Activated naive CD4-positive, alpha-beta T cell treated with anti-CD3 and anti-CD28 coated beads, Interleukin-2, amount 50 U/mL, for 24 hours (primary cell): ENCODE data around the gene PRPF39.

Experiments used
- H3K27ac Mint-ChIP-seq: one replicate; pipeline ENCODE4 v1.8.0; 2021; ENCODE audit warnings: mild to moderate bottlenecking, mixed read lengths
- H3K27me3 Mint-ChIP-seq: one replicate; pipeline ENCODE4 v1.8.0; 2021; ENCODE audit warnings: mixed read lengths
- H3K36me3 Mint-ChIP-seq: one replicate; pipeline ENCODE4 v1.8.0; 2021; ENCODE audit warnings: mixed read lengths
- H3K4me1 Mint-ChIP-seq: one replicate; pipeline ENCODE4 v1.8.0; 2021; ENCODE audit warnings: mixed read lengths
- H3K4me3 Mint-ChIP-seq: one replicate; pipeline ENCODE4 v1.8.0; 2021; ENCODE audit warnings: mild to moderate bottlenecking, mixed read lengths
- H3K9me3 Mint-ChIP-seq: one replicate; pipeline ENCODE4 v1.8.0; 2021; ENCODE audit warnings: mixed read lengths

The PRPF39 gene

GRCh38 chr14:45083976-45084722, at the start of gene PRPF39:
Gene PRPF39, plus strand, starts transcription at chr14:45084116. Its CDS starts 11,124 bp downstream, at chr14:45095240.
- Mint-ChIP-seq H3K4me3 (peak within 1 kb of the TSS; percentile 98), H3K36me3 (peaks cover 9% of the 10 kb centered on the region), H3K4me1 (peaks cover 53% of the 10 kb centered on the region), H3K27me3 (no peaks in the 10 kb centered on the region), H3K27ac (peak within 1 kb of the TSS; percentile 96), H3K9me3 (no peaks in the 10 kb centered on the region)

DNA sequence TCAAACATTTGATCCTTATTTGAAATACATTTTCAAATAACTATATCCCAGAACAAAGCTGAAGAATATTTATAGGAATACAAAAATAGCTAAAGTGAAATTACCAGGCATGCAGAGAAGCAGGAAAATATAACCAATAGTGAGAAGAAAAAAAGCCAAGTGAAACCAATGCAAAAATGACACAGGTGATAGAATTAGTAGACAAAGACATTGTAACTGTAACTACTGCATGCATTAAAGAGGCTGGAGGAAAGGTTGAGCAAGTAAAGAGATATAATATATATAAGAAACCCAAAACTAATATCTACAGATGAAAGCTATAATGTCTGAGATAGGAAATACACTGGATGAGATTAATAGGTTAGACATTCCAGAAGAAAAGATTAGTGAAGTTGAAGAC, 49.2 kb upstream of the PRPF39 start:
- no peak overlapping the region for H3K27ac Mint-ChIP-seq
- no peaks in the 10 kb centered on the region for H3K9me3 Mint-ChIP-seq
- no peaks in the 10 kb centered on the region for H3K27me3 Mint-ChIP-seq
- H3K4me3 Mint-ChIP-seq: no peak overlapping the region
- H3K36me3 Mint-ChIP-seq: peaks cover 23% of the 10 kb centered on the region
- no peaks in the 10 kb centered on the region for H3K4me1 Mint-ChIP-seq

- no peaks in the 10 kb centered on the region for H3K27me3 Mint-ChIP-seq
- no peak overlapping the region for H3K4me3 Mint-ChIP-seq
Measured at GRCh38 chr14:45038256-45038655, 45.7 kb upstream of the PRPF39 start.

GRCh38 chr14:45038865-45039264, 45.1 kb upstream of the PRPF39 start:
- H3K4me3 Mint-ChIP-seq: no peak overlapping the region
- H3K27ac Mint-ChIP-seq: no peak overlapping the region
- no peaks in the 10 kb centered on the region for H3K4me1 Mint-ChIP-seq
- H3K9me3 Mint-ChIP-seq: no peaks in the 10 kb centered on the region
- H3K36me3 Mint-ChIP-seq: peaks cover 23% of the 10 kb centered on the region
- no peaks in the 10 kb centered on the region for H3K27me3 Mint-ChIP-seq

More at GRCh38 chr14:45038256-45038655, 45.7 kb upstream of the PRPF39 start:
- Mint-ChIP-seq H3K27ac (no peak overlapping the region), H3K36me3 (peaks cover 25% of the 10 kb centered on the region), H3K9me3 (no peaks in the 10 kb centered on the region), H3K4me1 (no peaks in the 10 kb centered on the region)

GRCh38 chr14:45039390-45039789, 44.5 kb upstream of the PRPF39 start:
- H3K36me3 Mint-ChIP-seq: peaks cover 18% of the 10 kb centered on the region
- H3K9me3 Mint-ChIP-seq: no peaks in the 10 kb centered on the region
- no peaks in the 10 kb centered on the region for H3K4me1 Mint-ChIP-seq
- H3K27me3 Mint-ChIP-seq: no peaks in the 10 kb centered on the region
- no peak overlapping the region for H3K4me3 Mint-ChIP-seq
- H3K27ac Mint-ChIP-seq: no peak overlapping the region

- H3K36me3 Mint-ChIP-seq: peaks cover 12% of the 10 kb centered on the region
- no peaks in the 10 kb centered on the region for H3K4me1 Mint-ChIP-seq
- H3K4me3 Mint-ChIP-seq: no peak overlapping the region
- H3K27ac Mint-ChIP-seq: no peak overlapping the region
- no peaks in the 10 kb centered on the region for H3K27me3 Mint-ChIP-seq
- H3K9me3 Mint-ChIP-seq: no peaks in the 10 kb centered on the region
Measured at GRCh38 chr14:45041641-45042040, 42.3 kb upstream of the PRPF39 start.

- Mint-ChIP-seq H3K27me3 (no peaks in the 10 kb centered on the region), H3K4me1 (no peaks in the 10 kb centered on the region)
Measured at GRCh38 chr14:45044638-45045037, 39.3 kb upstream of the PRPF39 start.

GRCh38 chr14:45048385-45048784, 35.5 kb upstream of the PRPF39 start:
- Mint-ChIP-seq H3K27me3 (no peaks in the 10 kb centered on the region), H3K4me3 (no peak overlapping the region), H3K36me3 (peaks cover 10% of the 10 kb centered on the region), H3K9me3 (no peaks in the 10 kb centered on the region), H3K27ac (no peak overlapping the region), H3K4me1 (no peaks in the 10 kb centered on the region)

More at GRCh38 chr14:45044638-45045037, 39.3 kb upstream of the PRPF39 start:
- H3K27ac Mint-ChIP-seq: no peak overlapping the region
- H3K4me3 Mint-ChIP-seq: no peak overlapping the region
- H3K9me3 Mint-ChIP-seq: no peaks in the 10 kb centered on the region
- peaks cover 15% of the 10 kb centered on the region for H3K36me3 Mint-ChIP-seq

GRCh38 chr14:45051180-45051579, 32.7 kb upstream of the PRPF39 start:
- no peaks in the 10 kb centered on the region for H3K4me1 Mint-ChIP-seq
- peaks cover under 1% of the 10 kb centered on the region for H3K9me3 Mint-ChIP-seq
- no peak overlapping the region for H3K27ac Mint-ChIP-seq
- no peaks in the 10 kb centered on the region for H3K27me3 Mint-ChIP-seq
- peaks cover 16% of the 10 kb centered on the region for H3K36me3 Mint-ChIP-seq
- no peak overlapping the region for H3K4me3 Mint-ChIP-seq

DNA sequence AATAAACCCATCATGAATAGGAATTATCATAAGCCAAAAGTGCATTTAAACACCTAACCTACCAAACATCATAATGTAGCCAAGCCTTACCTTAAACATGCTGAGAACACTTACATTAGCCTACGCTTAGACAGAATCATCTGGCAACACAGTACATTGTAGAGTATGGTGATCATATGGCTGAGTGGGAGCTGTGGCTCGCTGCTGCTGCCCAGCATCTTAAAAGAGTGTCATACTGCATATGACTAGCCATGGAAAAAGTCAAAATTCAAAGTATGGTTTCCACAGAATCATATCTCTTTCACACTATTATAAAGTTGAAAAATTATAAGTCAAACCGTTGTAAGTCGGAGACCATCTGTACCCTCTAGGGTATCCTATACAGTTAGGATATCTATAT, 32.0 kb upstream of the PRPF39 start:
- Mint-ChIP-seq H3K36me3 (peaks cover 17% of the 10 kb centered on the region), H3K9me3 (peaks cover 7% of the 10 kb centered on the region), H3K27ac (no peak overlapping the region), H3K4me1 (peaks cover under 1% of the 10 kb centered on the region), H3K4me3 (no peak overlapping the region), H3K27me3 (no peaks in the 10 kb centered on the region)

- peaks cover 3% of the 10 kb centered on the region for H3K4me1 Mint-ChIP-seq
- H3K27me3 Mint-ChIP-seq: no peaks in the 10 kb centered on the region
- H3K27ac Mint-ChIP-seq: no peak overlapping the region
- no peak overlapping the region for H3K4me3 Mint-ChIP-seq
- H3K36me3 Mint-ChIP-seq: peaks cover 27% of the 10 kb centered on the region
- H3K9me3 Mint-ChIP-seq: peaks cover 15% of the 10 kb centered on the region
Measured at GRCh38 chr14:45057349-45057748, 26.6 kb upstream of the PRPF39 start.

GRCh38 chr14:45057881-45058364, 26.0 kb upstream of the PRPF39 start:
- H3K4me3 Mint-ChIP-seq: no peak overlapping the region
- H3K36me3 Mint-ChIP-seq: peaks cover 27% of the 10 kb centered on the region
- H3K27me3 Mint-ChIP-seq: no peaks in the 10 kb centered on the region
- H3K9me3 Mint-ChIP-seq: peaks cover 15% of the 10 kb centered on the region
- H3K4me1 Mint-ChIP-seq: peaks cover 3% of the 10 kb centered on the region
- H3K27ac Mint-ChIP-seq: no peak overlapping the region

DNA sequence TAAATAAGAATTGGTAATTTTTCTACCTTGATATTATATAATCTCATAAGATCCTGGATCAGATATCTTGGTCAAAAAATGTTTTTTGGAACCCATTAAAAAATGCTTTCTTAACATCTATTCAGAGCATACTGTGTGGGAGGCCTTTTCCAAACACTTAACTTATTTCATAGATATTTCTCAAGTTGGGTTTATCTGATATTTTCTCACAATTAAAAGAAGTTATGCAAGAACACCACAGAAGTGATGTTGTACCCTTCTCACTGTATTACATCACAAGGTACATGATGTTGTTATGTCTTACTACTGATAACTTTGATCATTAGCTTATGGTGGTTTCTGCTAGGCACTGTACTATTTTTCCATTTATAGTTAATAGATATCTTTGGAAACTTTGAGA, 23.4 kb upstream of the PRPF39 start:
- peaks cover 29% of the 10 kb centered on the region for H3K36me3 Mint-ChIP-seq
- no peaks in the 10 kb centered on the region for H3K27me3 Mint-ChIP-seq
- H3K27ac Mint-ChIP-seq: no peak overlapping the region
- H3K4me3 Mint-ChIP-seq: no peak overlapping the region
- H3K9me3 Mint-ChIP-seq: peaks cover 15% of the 10 kb centered on the region
- peaks cover 3% of the 10 kb centered on the region for H3K4me1 Mint-ChIP-seq

GRCh38 chr14:45065540-45065939, 18.4 kb upstream of the PRPF39 start:
- Mint-ChIP-seq H3K4me3 (no peak overlapping the region), H3K27ac (no peak overlapping the region), H3K4me1 (no peaks in the 10 kb centered on the region), H3K36me3 (peaks cover 12% of the 10 kb centered on the region), H3K9me3 (no peaks in the 10 kb centered on the region), H3K27me3 (no peaks in the 10 kb centered on the region)

DNA sequence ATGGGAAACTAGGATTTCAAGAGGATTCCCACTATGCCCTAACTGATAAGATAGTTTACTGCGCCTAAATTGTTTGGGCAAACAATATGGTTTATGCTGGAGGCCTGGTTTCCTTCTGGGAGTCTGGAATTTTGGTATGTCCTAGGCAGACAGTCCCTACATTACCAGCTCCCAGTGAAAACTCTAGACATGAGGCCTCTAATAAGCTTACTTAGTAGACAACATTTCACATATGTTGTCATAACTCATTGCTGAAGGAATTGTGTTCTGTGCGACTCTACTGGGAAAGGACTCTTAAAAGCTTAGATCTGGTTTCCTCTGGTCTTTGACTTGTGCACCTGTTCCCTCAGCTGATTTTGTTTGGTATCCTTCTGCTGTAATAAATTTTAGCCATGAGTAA, 18.0 kb upstream of the PRPF39 start:
- Mint-ChIP-seq H3K27ac (no peak overlapping the region), H3K4me3 (no peak overlapping the region), H3K36me3 (peaks cover 12% of the 10 kb centered on the region), H3K27me3 (no peaks in the 10 kb centered on the region), H3K4me1 (no peaks in the 10 kb centered on the region), H3K9me3 (no peaks in the 10 kb centered on the region)

- Mint-ChIP-seq H3K27ac (no peak overlapping the region), H3K4me1 (no peaks in the 10 kb centered on the region), H3K36me3 (peaks cover 10% of the 10 kb centered on the region), H3K27me3 (no peaks in the 10 kb centered on the region), H3K9me3 (no peaks in the 10 kb centered on the region), H3K4me3 (no peak overlapping the region)
Measured at GRCh38 chr14:45066667-45067066, 17.2 kb upstream of the PRPF39 start.

- Mint-ChIP-seq H3K4me1 (no peaks in the 10 kb centered on the region), H3K27ac (no peak overlapping the region), H3K36me3 (peaks cover 10% of the 10 kb centered on the region), H3K27me3 (no peaks in the 10 kb centered on the region), H3K9me3 (no peaks in the 10 kb centered on the region), H3K4me3 (no peak overlapping the region)
Measured at GRCh38 chr14:45068396-45068795, 15.5 kb upstream of the PRPF39 start.
